Esophagus squamous epithelium (tissue), 5 donors: ENCODE data around the gene ABHD1. TPM values are rescaled to one million over a fixed set of nuclear protein-coding genes. Genes with fewer than 3 reads are reported as not detected.
"Not testable (repeated sequence)": the region's sequence is repeated elsewhere in the genome, so short reads cannot be mapped to it uniquely, and the experiment has no call there.

Experiments
- DNase-seq: peaks from one replicate; lab custom pipeline; 2025; lab: John Stamatoyannopoulos, UW
- H3K27ac ChIP-seq, 4 donors: fragments of 200-600 bp; sonication (generic); one replicate each; pipeline ENCODE4 v1.5.1; 2016 to 2019; ENCODE audit warnings: mild to moderate bottlenecking in 1 of 4
- H3K27me3 ChIP-seq, 4 donors: fragments of 200-600 bp; sonication (generic); 1 replicate in 3 of 4; 2 replicates in 1 of 4; pipeline versions ENCODE4 v1.5.1 to v1.6.0; 2017 to 2021; ENCODE audit warnings: antibody characterized with exemption in 1 of 4
- H3K36me3 ChIP-seq, 3 donors: fragments of 200-600 bp; sonication (generic); one replicate each; pipeline ENCODE4 v1.5.1; 2016 to 2019
- H3K4me1 ChIP-seq, 3 donors: fragments of 200-600 bp; sonication (generic); one replicate each; pipeline ENCODE4 v1.5.1; 2017 to 2019
- H3K4me3 ChIP-seq, 4 donors: fragments of 200-600 bp; sonication (generic); 1 replicate in 3 of 4; 2 replicates in 1 of 4; pipeline ENCODE4 v1.5.1; 2016 to 2019; ENCODE audit warnings: mild to moderate bottlenecking in 2 of 4, moderate library complexity in 1 of 4
- H3K9me3 ChIP-seq, 3 donors: fragments of 200-600 bp; sonication (generic); one replicate each; pipeline ENCODE4 v1.5.1; 2016 to 2019
- CTCF ChIP-seq, 6 experiments: fragments of 450-650 bp in 4 of 6; fragments of 200-600 bp in 2 of 6; sonication (generic) in 2 of 6; IDR thresholded peaks; one replicate each; pipeline ENCODE4 v1.5.1; 2016 to 2019; ENCODE audit warnings: antibody characterized with exemption in 6 of 6, mild to moderate bottlenecking in 4 of 6, moderate library complexity in 4 of 6
- POLR2A ChIP-seq, 4 donors: fragments of 450-650 bp; IDR thresholded peaks; one replicate each; pipeline ENCODE4 v1.6.1; 2017; ENCODE audit warnings: antibody characterized with exemption in 4 of 4, mild to moderate bottlenecking in 4 of 4, moderate library complexity in 3 of 4
- WGBS, 2 donors: methylation state at CpG; one replicate each; pipeline ENCODE4 v1.1.5; 2018; 5-methylcytosine and 5-hydroxymethylcytosine counted together
- intact Hi-C: fragments of 100-400 bp; cut with DNase I; formaldehyde crosslinking; loops from one replicate; pipeline ENCODE4 v1.15.0; 2022
- total RNA-seq, 4 donors: library from RNA; depleted of rRNA; stranded (reverse); fragments of >200 nt; gene quantifications; one replicate each; pipeline ENCODE4 v1.1.0, GENCODE V29; 2016
- donor health status: DM: yes; HTN: yes; CAD: no.

Gene ABHD1
- total RNA-seq, 4 donors from 2014 or later = not detected

DNA sequence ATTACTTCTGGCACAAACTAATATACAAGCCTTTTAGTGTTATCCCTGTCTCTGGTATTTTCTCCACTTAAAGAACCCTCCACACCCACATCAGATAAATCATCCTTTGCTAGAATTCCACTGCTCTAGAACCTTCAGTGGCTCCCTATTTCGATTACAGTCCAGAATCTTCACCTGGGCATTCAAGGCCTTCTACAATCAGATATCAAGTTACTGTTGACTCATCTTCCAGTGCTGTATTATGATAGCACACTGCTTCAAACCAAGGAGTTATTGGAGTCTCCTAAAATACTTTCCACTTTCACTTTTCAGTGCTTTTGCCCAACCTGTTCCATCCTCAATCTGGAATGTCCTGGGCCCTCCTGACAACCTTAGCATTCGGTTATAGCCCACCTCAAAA lies 8.1 kb upstream of the ABHD1 start:
- Histone ChIP-seq H3K27ac (no peak overlapping the region), H3K27me3 (peaks cover 0 to 40% (median 0%) of the 10 kb centered on the region in 4 donors), H3K4me1 (peaks cover 0 to 15% (median 11%) of the 10 kb centered on the region in 3 donors), H3K4me3 (no peak overlapping the region), H3K36me3 (no peaks in the 10 kb centered on the region), H3K9me3 (no peaks in the 10 kb centered on the region)
- intact Hi-C loops = no loop called here
- no peak for DNase-seq
- 57 to 60% methylated on average over 2 of the region's 2 CpGs for WGBS, 2 donors
- TF ChIP-seq CTCF (IDR thresholded peaks at IDR 0.05) (no peak), POLR2A (IDR thresholded peaks at IDR 0.05) (no peak)

- peaks cover 0 to 40% (median 0%) of the 10 kb centered on the region in 4 donors for H3K27me3 ChIP-seq
- peaks cover 0 to 18% (median 11%) of the 10 kb centered on the region in 3 donors for H3K4me1 ChIP-seq
- WGBS, 2 donors = 51 to 70% methylated on average over 5 of the region's 14 CpGs
- no peaks in the 10 kb centered on the region for H3K36me3 ChIP-seq
- DNase-seq = no peak
- no peak overlapping the region for H3K27ac ChIP-seq
- TF ChIP-seq POLR2A (IDR thresholded peaks at IDR 0.05) (no peak), CTCF (IDR thresholded peaks at IDR 0.05) (no peak)
- no peaks in the 10 kb centered on the region for H3K9me3 ChIP-seq
- intact Hi-C loops = no loop called here
- peak overlapping the region; percentile 34 to 67 (median 44) for H3K4me3 ChIP-seq
These were observed 5.6 kb upstream of the ABHD1 start for GRCh38 chr2:27117995-27118524.

DNA sequence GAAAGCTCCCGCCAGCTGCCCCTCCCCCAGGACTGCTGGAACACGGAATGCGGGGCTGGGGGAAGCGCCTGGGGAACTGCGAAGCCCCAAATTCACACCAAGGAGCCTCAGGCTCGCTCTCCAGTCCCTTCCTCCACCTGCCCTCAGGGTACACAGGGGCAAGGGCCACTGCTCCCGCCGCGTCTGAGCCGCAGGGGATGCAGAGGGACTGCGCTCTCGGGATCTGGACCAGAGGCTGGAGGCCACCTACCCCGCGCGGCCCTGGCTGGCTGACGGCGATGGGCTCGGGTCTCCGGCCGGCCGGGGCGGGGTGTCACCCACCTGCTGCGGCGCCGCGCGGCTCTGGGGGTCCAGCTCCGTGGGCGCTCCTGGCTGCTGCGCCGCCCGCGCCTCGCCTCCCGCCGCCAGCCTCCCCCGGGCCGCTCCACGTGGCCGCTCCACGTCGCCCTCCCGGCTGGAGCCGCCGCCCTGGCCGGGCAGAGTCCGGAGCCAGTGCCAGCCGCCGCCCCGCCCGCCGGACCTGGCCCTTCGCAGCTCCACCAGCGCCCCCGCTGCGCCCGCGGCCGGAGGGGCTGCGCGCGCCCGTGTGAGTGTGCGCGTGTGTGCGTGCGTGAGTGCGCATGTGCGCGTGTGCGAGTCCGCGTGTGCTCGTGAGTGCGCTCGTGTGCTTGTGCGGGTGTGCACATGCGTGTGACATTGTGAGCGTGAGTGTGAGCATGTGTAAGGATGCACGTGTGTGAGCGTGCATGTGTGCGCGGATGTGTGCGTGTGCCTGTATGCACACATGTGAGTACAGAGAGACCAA lies 4.9 kb upstream of the ABHD1 start, which contains the start of gene CGREF1:
Gene CGREF1 (minus strand): TSS at position 604 of the 805 bp plus-strand sequence. CDS start 14,762 bp downstream, outside the sequence.
- no peak for TF ChIP-seq POLR2A (IDR thresholded peaks at IDR 0.05)
- TF ChIP-seq CTCF (IDR thresholded peaks at IDR 0.05) = no peak
- intact Hi-C loops = no loop called here
- H3K4me3 ChIP-seq = peak within 1 kb of the TSS; percentile 34 to 67 (median 44)

DNA sequence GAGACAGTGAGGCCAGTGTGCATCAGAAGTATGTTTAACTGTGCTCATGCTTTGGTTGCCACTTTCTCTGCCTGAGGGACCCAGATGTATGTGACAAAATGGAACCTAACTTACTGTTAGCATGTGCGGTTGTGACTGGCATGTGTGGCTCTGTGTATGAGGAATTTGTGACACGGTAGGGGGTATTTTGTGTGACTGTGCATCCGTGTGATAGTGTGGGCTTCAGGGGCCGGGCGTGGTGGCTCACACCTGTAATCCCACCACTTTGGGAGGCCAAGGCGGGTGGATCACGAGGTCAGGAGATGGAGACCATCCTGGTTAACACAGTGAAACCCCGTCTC lies 4.3 kb upstream of the ABHD1 start:
- Histone ChIP-seq H3K4me3 (peak overlapping the region; percentile 34 to 67 (median 44)), H3K4me1 (peaks cover 3 to 29% (median 11%) of the 10 kb centered on the region in 3 donors), H3K27me3 (peaks cover 0 to 40% (median 0%) of the 10 kb centered on the region in 4 donors)
- WGBS, 2 donors = 82 to 84% methylated on average over 8 of the region's 8 CpGs
- H3K36me3 ChIP-seq, intact Hi-C loops, H3K9me3 ChIP-seq, DNase-seq, H3K27ac ChIP-seq: not testable (repeated sequence)

More for the DNA sequence above, 4.9 kb upstream of the ABHD1 start, which contains the start of gene CGREF1:
- Histone ChIP-seq H3K4me1 (peaks cover under 1 to 25% (median 11%) of the 10 kb centered on the region in 3 donors), H3K27ac (no peak within 1 kb of the TSS), H3K36me3 (no peaks in the 10 kb centered on the region), H3K9me3 (no peaks in the 10 kb centered on the region), H3K27me3 (peaks cover 0 to 40% (median 0%) of the 10 kb centered on the region in 4 donors)
- no peak for DNase-seq
- 9 to 46% methylated on average over 4 to 16 of the region's 84 CpGs for WGBS, 2 donors

DNA sequence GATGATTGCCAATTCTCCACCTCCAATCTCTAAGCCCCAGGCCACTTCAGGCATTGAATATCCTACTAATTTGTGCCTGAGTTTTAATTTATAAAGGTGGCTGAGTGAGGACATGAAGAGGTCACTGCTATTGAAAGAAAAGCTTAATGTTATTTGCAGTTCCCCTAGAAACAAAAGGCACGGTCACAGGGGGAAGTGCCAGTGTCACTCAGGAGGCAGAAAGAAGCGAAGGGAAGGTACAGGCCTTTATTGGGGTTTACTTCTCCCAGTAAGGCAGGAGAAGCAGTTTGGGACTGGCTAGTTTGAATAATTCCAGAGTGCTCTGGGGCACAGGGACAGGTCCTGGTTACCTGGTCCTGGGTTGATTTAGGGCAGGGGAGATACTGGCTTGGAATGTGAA lies 1.7 kb upstream of the ABHD1 start:
- no peak for DNase-seq
- no peak overlapping the region for H3K27ac ChIP-seq
- no peaks in the 10 kb centered on the region for H3K36me3 ChIP-seq
- H3K27me3 ChIP-seq = peaks cover 0 to 32% (median 0%) of the 10 kb centered on the region in 4 donors
- H3K4me3 ChIP-seq = no peak overlapping the region
- WGBS, 2 donors = 80 to 84% methylated on average over 2 of the region's 2 CpGs
- TF ChIP-seq POLR2A (IDR thresholded peaks at IDR 0.05) (no peak), CTCF (IDR thresholded peaks at IDR 0.05) (no peak)
- intact Hi-C loops = no loop called here
- no peaks in the 10 kb centered on the region for H3K9me3 ChIP-seq
- peaks cover 3 to 29% (median 11%) of the 10 kb centered on the region in 3 donors for H3K4me1 ChIP-seq
